Activated CD8-positive, alpha-beta memory T cell treated with anti-CD3 and anti-CD28 coated beads for 1 hour (primary cell): ENCODE data around the gene BTG2.

Source experiments
- DNase-seq, 2 donors: peaks; one replicate each; pipeline ENCODE4 v3.0.0-alpha.2; 2020; ENCODE audit warnings: low read depth in 1 of 2; ENCODE audit errors: extremely low read depth in 1 of 2

Gene BTG2

GRCh38 chr1:203275656-203276272 lies 29.6 kb upstream of the BTG2 start:
- no peak for DNase-seq

- no peak for DNase-seq
These were observed 28.9 kb upstream of the BTG2 start for GRCh38 chr1:203276408-203276807.

GRCh38 chr1:203276916-203277545 lies 28.3 kb upstream of the BTG2 start:
- no peak for DNase-seq

GRCh38 chr1:203278082-203278884 lies 27.0 kb upstream of the BTG2 start:
- no peak for DNase-seq

GRCh38 chr1:203278885-203279406 lies 26.4 kb upstream of the BTG2 start:
- DNase-seq = no peak

- DNase-seq = no peak
These were observed 25.3 kb upstream of the BTG2 start for GRCh38 chr1:203280061-203280460.

GRCh38 chr1:203281033-203281432 lies 24.3 kb upstream of the BTG2 start:
- no peak for DNase-seq

- DNase-seq = no peak
These were observed 23.3 kb upstream of the BTG2 start for GRCh38 chr1:203281851-203282661.

- DNase-seq = no peak
These were observed 22.4 kb upstream of the BTG2 start for GRCh38 chr1:203282720-203283542.

GRCh38 chr1:203283597-203283996 lies 21.7 kb upstream of the BTG2 start:
- no peak for DNase-seq

GRCh38 chr1:203284411-203285123 lies 20.8 kb upstream of the BTG2 start:
- no peak for DNase-seq

- DNase-seq = no peak
These were observed 18.9 kb upstream of the BTG2 start for GRCh38 chr1:203286161-203286984.

GRCh38 chr1:203287109-203287893 lies 18.0 kb upstream of the BTG2 start:
- peak; percentile 50 to 66 for DNase-seq

GRCh38 chr1:203287898-203288297 lies 17.4 kb upstream of the BTG2 start:
- DNase-seq = no peak

- DNase-seq = no peak
These were observed 16.9 kb upstream of the BTG2 start for GRCh38 chr1:203288400-203288799.

GRCh38 chr1:203289281-203289981 lies 15.9 kb upstream of the BTG2 start:
- DNase-seq = peak; percentile 72 to 82

- DNase-seq = no peak
These were observed 15.4 kb upstream of the BTG2 start for GRCh38 chr1:203289982-203290260.
